Iris pigment epithelial cell (primary cell): ENCODE measurements around the gene PEX5L.
"Not testable (repeated sequence)": the region's sequence is repeated elsewhere in the genome, so short reads cannot be mapped to it uniquely, and the experiment has no call there.

Experiments
- DNase-seq: peaks from one replicate; pipeline ENCODE4 v3.0.0-alpha.2; 2011; ENCODE audit warnings: low read depth

The PEX5L gene

DNA sequence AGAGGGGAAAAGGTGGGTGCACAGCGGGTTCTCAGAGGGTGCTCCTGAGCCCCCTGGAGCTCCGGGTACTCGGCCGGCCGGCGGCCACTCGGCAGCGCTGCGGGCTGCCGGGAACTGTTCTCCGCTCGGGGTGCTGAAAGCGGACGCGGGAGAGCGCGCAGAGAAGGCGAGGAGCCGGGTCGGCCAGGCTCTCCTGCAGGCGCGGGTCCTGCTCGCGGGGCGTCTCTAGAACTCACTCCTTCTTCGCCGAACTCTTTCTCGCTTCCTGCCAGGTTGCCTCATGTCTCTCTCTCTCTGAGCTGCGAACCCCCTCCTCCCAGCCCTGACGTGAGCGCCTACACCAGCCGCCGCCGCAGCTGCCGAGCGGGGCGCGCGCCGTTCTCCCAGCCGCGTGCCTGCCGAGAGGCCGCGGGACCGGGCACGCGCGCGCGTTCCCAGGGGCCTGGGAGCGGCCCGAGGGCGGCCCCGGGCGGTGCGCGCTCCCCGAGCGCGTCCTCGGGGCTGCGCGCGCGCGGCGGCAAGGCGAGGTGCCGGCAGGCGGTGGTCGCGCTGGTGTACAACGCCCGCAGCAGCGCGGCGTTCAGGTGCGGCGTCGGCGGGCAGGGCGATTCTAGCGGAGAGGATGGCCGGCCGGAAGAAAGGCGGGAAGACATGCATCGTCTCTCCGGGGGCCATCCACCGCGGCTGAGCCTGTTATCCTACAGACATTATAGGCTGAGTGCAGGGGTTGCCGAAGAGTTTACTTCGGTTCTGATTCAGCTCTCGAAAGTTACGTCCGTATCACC is at the start of gene PEX5L:
TSS of gene PEX5L (minus strand) at position 267 of the 785 bp plus-strand sequence. CDS start 338 bp downstream, outside the sequence.
- peak; percentile 54 for DNase-seq

DNA sequence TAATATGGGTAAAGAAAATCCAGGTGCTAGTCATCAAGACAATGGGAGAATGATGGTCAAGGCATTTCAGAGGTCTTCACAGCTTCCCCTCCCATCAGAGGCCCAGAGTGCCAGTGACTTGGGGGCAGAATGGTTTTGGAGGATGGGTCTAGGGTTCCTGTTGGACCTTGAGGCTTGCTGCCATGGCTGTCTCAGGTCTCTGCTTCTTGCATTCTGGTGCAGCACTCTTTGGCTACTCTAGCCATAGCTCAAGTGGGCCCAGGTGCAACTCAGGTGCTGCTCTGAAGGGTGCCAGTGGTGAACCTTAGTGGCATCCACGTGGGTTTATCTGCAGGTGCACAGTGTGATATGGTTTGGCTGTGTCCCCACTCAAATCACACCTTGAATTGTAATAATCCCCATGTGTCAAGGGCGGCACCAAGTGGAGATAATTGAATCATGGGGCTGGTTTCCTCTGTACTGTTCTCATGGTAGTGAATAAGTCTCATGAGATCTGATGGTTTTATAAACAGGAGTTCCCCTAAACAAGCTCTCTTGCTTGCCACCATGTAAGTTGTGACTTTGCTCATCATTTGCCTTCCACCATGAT is 48.5 kb upstream of the PEX5L start:
- no peak for DNase-seq

DNA sequence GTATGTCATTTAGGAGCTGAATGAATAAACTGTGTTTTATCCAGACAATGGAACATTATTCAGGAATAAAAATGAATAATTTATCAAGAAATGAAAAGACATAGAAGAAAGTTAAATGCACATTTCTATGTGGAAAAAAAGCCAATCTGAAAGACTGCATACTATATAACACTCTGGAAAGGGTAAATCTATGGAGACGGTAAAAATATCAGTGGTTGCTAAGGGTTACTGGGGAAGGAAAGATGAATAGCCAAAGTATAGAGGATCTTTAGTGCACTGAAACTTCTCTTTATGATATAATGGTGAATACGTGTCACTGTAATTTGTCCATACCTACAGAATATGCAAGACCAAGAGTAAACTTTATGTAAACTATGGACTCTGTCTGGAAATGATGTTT is 46.0 kb upstream of the PEX5L start:
- no peak for DNase-seq

DNA sequence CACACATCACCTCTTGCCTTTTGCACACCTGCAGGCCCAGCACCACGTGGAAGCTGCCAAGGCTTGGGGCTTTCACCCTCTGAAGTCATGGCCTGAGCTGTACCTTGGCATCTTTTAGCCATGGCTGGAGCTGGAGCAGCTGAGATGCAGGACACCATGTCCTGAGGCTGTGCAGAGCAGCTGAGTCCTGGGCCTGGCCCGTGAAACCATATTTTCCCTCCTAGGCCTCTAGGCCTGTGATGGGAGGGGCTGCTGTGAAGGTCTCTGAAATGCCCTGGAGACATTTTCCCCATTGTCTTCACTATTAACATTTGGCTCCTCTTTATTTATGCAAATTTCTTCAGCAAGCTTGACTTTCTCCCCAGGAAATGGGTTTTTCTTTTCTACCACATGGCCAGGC is 41.9 kb upstream of the PEX5L start:
- DNase-seq = no peak

- DNase-seq = no peak
Observed at GRCh38 chr3:180073561-180073960, 36.8 kb upstream of the PEX5L start.

DNA sequence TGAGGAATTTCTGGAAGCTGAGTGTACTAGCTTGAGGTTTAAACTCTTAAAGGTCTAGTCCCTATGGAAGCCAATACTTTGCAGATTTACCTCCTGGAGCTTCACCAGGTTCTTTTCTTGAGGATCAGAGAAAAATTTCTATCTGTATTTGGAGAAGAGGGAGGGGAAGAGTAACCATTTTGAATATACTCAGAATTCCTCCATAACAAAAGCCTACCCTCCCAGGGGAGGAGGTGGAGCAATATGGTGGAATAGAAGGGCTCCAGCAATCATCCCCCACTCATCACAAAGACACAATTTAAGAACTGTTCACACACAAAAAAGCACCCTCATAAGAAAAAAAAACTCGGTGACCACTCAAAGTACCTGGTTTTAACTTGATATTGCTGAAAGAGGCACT is 36.0 kb upstream of the PEX5L start:
- no peak for DNase-seq

DNA sequence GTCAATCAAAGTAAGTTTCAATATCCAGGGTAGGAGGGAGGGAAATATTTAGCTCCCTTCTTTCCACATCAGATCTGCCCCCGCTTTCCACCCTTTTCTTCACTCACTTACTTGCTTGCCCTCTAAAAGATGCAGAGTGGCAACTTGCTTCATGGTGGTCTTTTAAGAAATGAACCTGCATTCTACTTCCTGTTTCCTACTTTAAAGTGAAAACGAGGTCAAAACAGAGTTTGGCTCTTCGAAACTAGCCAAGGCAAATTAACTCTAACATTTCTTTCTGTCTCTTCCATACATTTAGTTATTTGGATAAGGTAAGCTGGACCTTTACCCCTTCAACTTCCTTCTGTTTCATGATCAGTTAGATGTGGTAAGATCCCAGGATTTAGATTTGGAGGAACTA is 34.2 kb upstream of the PEX5L start:
- DNase-seq = no peak

DNA sequence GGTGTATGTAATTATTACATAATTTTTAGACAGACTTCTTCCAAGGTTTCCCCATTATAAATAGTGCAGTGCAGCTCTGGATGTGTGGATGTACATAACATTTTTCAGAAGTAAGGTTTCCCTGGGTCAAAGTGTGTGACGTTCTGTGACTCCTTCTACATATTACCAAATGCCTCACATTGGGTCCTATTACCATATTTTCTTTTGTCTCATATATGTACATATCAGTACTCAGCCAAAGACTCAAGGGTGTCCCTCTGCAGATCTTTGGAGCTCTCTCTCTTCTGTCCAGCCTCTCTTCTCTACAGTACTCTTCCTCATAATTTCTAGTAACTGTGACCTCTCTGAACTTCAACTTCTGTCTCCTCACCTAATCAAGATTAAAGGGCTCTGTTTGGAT is 31.3 kb upstream of the PEX5L start:
- no peak for DNase-seq

DNA sequence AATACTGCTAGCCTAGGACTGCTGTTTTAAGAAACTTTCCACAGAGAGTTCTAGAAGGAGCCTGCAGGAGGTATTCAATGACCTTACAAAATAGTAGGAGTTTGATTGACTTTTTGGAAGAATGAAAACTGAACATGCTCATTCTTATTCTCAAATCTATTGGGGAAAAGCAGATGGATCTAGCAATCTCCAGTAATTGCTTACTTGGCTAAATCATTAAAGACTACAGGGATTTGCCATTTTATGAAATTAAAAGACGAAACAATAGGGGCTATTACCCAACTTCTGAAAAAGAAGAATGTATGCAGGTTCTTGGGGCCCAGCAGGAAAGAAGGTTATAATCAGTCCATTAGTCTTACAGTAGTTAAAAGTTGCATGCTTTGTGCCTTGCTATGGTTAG is 29.9 kb upstream of the PEX5L start:
- DNase-seq = no peak

DNA sequence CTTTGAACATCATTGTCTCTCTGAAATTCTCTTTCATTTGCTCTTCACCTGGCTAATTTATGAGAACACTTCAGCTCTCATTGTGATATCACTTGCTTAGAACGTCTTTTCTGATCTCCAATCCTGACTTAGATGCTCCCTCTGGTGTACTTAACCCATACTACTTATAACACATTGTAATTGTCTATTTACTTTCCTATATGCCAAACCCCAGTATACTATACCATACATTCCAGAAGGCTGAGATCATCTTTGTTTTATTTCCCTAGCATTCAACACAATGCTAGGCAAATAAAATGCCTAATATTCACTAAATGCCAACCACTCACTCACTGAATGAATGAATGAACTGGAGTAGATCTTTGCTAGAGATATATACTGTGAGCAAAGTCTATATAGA is 27.0 kb upstream of the PEX5L start:
- no peak for DNase-seq

GRCh38 chr3:180062771-180063170 is 26.0 kb upstream of the PEX5L start:
- no peak for DNase-seq

DNA sequence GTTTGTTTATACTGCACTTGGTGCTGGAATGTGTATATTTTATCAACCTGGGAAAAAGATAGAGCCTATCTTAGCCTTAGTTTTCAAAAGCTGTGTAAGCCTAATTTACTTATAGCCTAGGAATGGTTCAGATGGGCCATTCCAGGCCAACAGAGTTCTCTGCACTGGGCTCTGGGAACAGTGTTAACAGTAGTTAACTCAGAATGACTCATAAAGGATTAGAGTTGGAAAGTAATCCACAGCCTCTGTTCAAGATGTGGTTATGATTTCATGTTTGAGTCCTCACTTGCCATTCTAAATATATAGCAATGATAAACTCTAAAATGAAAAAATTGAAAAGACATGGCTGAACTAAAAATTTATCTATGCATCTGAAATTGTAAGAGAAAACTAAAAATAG is 22.6 kb upstream of the PEX5L start:
- DNase-seq = peak; percentile 14

GRCh38 chr3:180058238-180058637 is 21.5 kb upstream of the PEX5L start:
- no peak for DNase-seq

GRCh38 chr3:180055656-180056055 is 18.9 kb upstream of the PEX5L start:
- DNase-seq = not testable (repeated sequence)

- no peak for DNase-seq
Observed at GRCh38 chr3:180049391-180049790, 12.7 kb upstream of the PEX5L start.

DNA sequence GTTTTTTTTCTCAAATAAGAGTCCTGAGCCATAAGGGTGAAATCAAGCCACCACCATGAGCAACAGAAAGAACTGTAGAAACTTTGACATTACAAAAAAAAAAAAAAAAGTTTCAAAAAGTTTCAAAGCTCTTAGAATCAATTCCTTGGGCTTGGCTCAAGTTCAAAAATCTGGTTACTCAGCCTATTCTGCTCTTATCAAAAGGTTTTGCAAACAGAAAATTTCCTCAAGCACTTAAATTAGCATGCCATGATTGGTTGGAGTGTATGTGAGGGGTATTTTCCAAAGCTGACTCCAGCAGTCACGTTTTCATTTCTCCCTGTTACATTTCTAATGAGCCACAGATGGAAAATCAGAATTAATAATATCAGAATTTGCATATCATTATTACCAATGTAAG is 12.1 kb upstream of the PEX5L start:
- peak; percentile 38 for DNase-seq

- DNase-seq = no peak
Observed at GRCh38 chr3:180048103-180048502, 11.4 kb upstream of the PEX5L start.

GRCh38 chr3:180040966-180041365 is 4.2 kb upstream of the PEX5L start:
- DNase-seq = no peak

GRCh38 chr3:180036092-180036670 is 556 bp downstream of the PEX5L start:
- DNase-seq = no peak

- no peak for DNase-seq
Observed at GRCh38 chr3:180026997-180027396, 9.7 kb downstream of the PEX5L start.

DNA sequence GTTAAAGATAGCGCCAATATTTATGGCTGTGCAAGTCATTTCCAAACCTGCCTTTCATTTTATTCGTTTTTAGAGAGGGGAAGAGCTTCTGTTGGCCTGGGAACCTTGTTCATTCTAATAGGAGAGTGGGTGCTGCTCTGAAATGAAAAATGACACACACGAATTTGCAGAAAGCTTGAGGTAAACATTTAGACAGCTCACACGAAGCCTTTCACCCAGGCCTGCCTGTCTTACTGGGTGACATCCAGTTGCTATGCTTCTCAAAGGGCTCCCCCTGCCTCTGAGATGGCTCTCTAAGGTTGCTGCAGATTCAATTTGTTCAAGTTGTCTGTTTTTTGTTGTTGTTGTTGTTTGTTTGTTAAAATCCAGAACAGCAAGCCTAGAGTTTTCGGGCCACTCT is 18.2 kb downstream of the PEX5L start:
- no peak for DNase-seq

DNA sequence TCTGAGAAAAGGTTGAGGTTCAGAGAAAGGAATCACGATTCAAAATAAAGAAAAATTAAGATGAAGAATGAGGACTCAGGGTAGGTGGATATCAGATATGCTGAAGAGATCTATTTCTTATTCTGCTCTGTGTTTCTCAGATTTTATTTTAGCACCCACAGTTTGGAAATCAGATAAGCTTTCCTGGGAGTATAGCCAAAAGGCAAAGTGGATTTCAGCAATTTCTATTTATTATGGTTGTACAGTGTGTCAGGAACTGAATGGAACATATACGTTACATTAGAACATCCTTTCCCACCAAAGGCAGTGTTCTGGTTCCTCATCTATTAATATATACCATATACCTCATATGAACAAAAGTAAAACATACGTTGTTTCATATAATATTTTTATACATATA is 18.9 kb downstream of the PEX5L start:
- no peak for DNase-seq

GRCh38 chr3:180011927-180012326 is 24.8 kb downstream of the PEX5L start:
- DNase-seq = no peak

GRCh38 chr3:180008318-180008717 is 28.4 kb downstream of the PEX5L start:
- not testable (repeated sequence) for DNase-seq
